Immature natural killer cell (primary cell): ENCODE results near the gene FZD7. TPM values are rescaled to one million over a fixed set of nuclear protein-coding genes. Genes with fewer than 3 reads are reported as not detected.

ENCODE experiments used
- DNase-seq, 3 donors: peaks; one replicate each; pipeline ENCODE4 v3.0.0; 2022; ENCODE audit warnings: mixed read lengths in 1 of 3
- H3K27ac Mint-ChIP-seq, 6 donors: one replicate each; pipeline ENCODE4 v1.8.0; 2020; ENCODE audit warnings: mixed read lengths in 6 of 6, mild to moderate bottlenecking in 5 of 6, inconsistent platforms in 4 of 6, moderate library complexity in 3 of 6
- H3K27me3 Mint-ChIP-seq, 3 donors: one replicate each; pipeline ENCODE4 v1.8.0; 2020 to 2021; ENCODE audit warnings: low read depth in 3 of 3, mild to moderate bottlenecking in 3 of 3, mixed read lengths in 3 of 3, moderate library complexity in 3 of 3, inconsistent platforms in 1 of 3
- H3K36me3 Mint-ChIP-seq, 3 donors: one replicate each; pipeline ENCODE4 v1.8.0; 2020; ENCODE audit warnings: mixed read lengths in 3 of 3, inconsistent platforms in 2 of 3, mild to moderate bottlenecking in 2 of 3
- H3K4me1 Mint-ChIP-seq, 2 donors: one replicate each; pipeline ENCODE4 v1.8.0; 2020; ENCODE audit warnings: inconsistent platforms in 2 of 2, mild to moderate bottlenecking in 2 of 2, mixed read lengths in 2 of 2, moderate library complexity in 1 of 2
- H3K4me3 Mint-ChIP-seq, 5 donors: one replicate each; pipeline ENCODE4 v1.8.0; 2020; ENCODE audit warnings: mild to moderate bottlenecking in 5 of 5, mixed read lengths in 5 of 5, inconsistent platforms in 3 of 5, moderate library complexity in 3 of 5
- H3K9me3 Mint-ChIP-seq, 6 donors: one replicate each; pipeline ENCODE4 v1.8.0; 2020; ENCODE audit warnings: mild to moderate bottlenecking in 6 of 6, mixed read lengths in 6 of 6, inconsistent platforms in 4 of 6, moderate library complexity in 3 of 6
- polyA plus RNA-seq, 3 donors: library from polyadenylated mRNA; unstranded; fragments of 300-500 nt; fragmentation: Illumina TruSeq; gene quantifications; one replicate each; pipeline ENCODE4 v1.2.3, GENCODE V29; 2021

Gene FZD7
- polyA plus RNA-seq, 3 donors from 2014 or later: 0.31 TPM; not detected in 2

- Mint-ChIP-seq H3K4me1 (no peaks in the 10 kb centered on the region), H3K36me3 (no peaks in the 10 kb centered on the region), H3K4me3 (no peak overlapping the region), H3K27me3 (peaks cover 7 to 13% (median 13%) of the 10 kb centered on the region in 3 donors), H3K27ac (no peak overlapping the region), H3K9me3 (peaks cover 0 to 3% (median 0%) of the 10 kb centered on the region in 6 donors)
- no peak for DNase-seq
Measured at GRCh38 chr2:202051499-202052161, 18.0 kb downstream of the FZD7 start.

DNA sequence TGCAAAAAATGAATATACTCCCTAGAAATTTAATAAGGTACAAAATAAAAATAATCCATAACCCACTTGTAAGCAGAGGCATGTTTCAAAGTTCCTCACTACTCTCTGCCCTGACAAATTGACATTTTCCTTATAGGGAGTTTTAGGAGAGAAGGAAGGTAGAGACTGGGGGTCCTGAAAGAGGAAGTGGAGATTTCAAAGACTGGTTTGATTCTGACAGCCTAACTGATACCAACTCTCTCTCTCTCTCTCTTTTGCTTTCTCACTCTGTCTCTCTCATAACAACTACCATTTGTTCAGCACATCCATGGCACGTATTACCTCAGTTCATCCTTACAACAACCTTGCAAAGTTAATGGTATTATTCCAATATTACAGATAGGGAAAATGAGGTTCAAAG lies 18.6 kb downstream of the FZD7 start:
- H3K36me3 Mint-ChIP-seq: no peaks in the 10 kb centered on the region

GRCh38 chr2:202054679-202055078 lies 21.0 kb downstream of the FZD7 start:
- no peaks in the 10 kb centered on the region for H3K4me1 Mint-ChIP-seq
- H3K27ac Mint-ChIP-seq: no peak overlapping the region
- H3K9me3 Mint-ChIP-seq: no peaks in the 10 kb centered on the region
- no peak for DNase-seq
- H3K4me3 Mint-ChIP-seq: no peak overlapping the region
- H3K36me3 Mint-ChIP-seq: no peaks in the 10 kb centered on the region
- H3K27me3 Mint-ChIP-seq: peaks cover 4 to 19% (median 9%) of the 10 kb centered on the region in 3 donors

More for the DNA sequence above, 18.6 kb downstream of the FZD7 start:
- Mint-ChIP-seq H3K9me3 (peaks cover 0 to 3% (median 0%) of the 10 kb centered on the region in 6 donors), H3K4me1 (no peaks in the 10 kb centered on the region), H3K4me3 (no peak overlapping the region), H3K27me3 (peaks cover 7 to 13% (median 11%) of the 10 kb centered on the region in 3 donors), H3K27ac (no peak overlapping the region)
- no peak for DNase-seq

GRCh38 chr2:202056611-202057010 lies 23.0 kb downstream of the FZD7 start:
- Mint-ChIP-seq H3K9me3 (no peaks in the 10 kb centered on the region), H3K36me3 (no peaks in the 10 kb centered on the region), H3K27ac (no peak overlapping the region), H3K27me3 (peaks cover 5 to 17% (median 8%) of the 10 kb centered on the region in 3 donors), H3K4me1 (no peaks in the 10 kb centered on the region), H3K4me3 (no peak overlapping the region)
- DNase-seq: no peak

GRCh38 chr2:202060218-202060617 lies 26.6 kb downstream of the FZD7 start:
- Mint-ChIP-seq H3K27me3 (peaks cover 2 to 16% (median 2%) of the 10 kb centered on the region in 3 donors), H3K9me3 (no peaks in the 10 kb centered on the region), H3K36me3 (no peaks in the 10 kb centered on the region), H3K27ac (no peak overlapping the region), H3K4me3 (no peak overlapping the region), H3K4me1 (no peaks in the 10 kb centered on the region)
- DNase-seq: no peak

- DNase-seq: no peak
- Mint-ChIP-seq H3K4me1 (no peaks in the 10 kb centered on the region), H3K9me3 (no peaks in the 10 kb centered on the region), H3K27me3 (peaks cover 0 to 16% (median 2%) of the 10 kb centered on the region in 3 donors), H3K36me3 (no peaks in the 10 kb centered on the region), H3K4me3 (no peak overlapping the region), H3K27ac (no peak overlapping the region)
Measured at GRCh38 chr2:202061695-202062094, 28.0 kb downstream of the FZD7 start.

DNA sequence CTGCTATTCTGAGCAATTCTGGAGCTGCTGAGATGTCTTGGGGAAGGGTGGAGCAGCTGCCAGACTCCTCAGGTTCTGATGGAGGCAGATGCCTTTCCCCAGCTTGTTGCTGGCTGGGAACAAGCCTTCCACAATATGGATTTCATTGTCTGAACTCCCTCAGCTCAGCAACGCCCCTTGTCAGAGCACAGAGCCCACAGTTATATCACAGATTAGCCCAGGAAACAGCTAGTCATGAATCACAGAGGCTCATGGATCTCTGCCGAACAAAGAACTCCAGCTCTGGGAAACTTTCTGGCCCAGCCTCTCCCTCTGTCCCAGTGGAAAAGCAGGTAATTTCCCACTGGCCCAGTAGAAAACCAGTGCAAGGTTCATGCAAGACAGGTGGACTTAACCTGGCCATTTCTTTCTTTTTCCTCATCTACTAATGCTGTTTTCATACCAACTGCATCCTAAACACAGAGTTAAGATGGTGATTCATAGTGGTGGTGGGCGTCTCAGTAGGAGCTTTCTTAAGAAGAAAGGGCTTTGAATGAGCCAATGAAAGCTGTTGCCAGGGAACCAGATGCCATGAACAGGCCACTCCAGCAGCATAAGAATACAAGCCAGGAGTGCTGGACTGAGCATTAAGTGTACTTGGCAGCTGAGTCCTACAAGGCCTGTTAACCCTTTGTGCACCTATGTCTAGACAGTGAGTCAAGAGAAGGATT lies 30.7 kb downstream of the FZD7 start:
- H3K36me3 Mint-ChIP-seq: no peaks in the 10 kb centered on the region
- DNase-seq: no peak
- no peaks in the 10 kb centered on the region for H3K4me1 Mint-ChIP-seq
- H3K27ac Mint-ChIP-seq: no peak overlapping the region
- no peak overlapping the region for H3K4me3 Mint-ChIP-seq
- peaks cover 0 to 21% (median 2%) of the 10 kb centered on the region in 3 donors for H3K27me3 Mint-ChIP-seq
- no peaks in the 10 kb centered on the region for H3K9me3 Mint-ChIP-seq

GRCh38 chr2:202064881-202065230 lies 31.2 kb downstream of the FZD7 start:
- no peak for DNase-seq
- no peaks in the 10 kb centered on the region for H3K9me3 Mint-ChIP-seq
- H3K36me3 Mint-ChIP-seq: no peaks in the 10 kb centered on the region
- no peak overlapping the region for H3K4me3 Mint-ChIP-seq
- no peak overlapping the region for H3K27ac Mint-ChIP-seq
- H3K27me3 Mint-ChIP-seq: peaks cover 0 to 16% (median 2%) of the 10 kb centered on the region in 3 donors
- no peaks in the 10 kb centered on the region for H3K4me1 Mint-ChIP-seq

DNA sequence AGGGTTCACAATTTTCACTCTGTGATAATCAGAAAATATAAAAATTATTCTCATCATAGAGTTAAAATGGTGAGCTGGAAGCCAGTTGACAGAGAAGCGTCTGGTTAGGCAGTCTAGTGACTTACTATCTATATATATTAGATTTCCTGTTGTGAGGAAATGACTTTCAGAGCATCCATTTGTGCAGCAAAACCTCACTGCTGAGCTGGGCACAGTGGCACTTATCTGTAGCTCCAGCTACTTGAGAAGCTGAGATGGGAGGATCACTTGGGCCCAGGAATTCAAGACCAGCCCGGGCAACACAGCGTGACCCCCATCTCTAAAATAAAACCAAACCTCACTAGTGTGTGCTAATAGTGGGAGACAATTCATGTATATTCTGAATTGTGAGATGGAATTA lies 32.2 kb downstream of the FZD7 start:
- DNase-seq: no peak
- Mint-ChIP-seq H3K9me3 (no peaks in the 10 kb centered on the region), H3K27me3 (peaks cover 0 to 15% (median 2%) of the 10 kb centered on the region in 3 donors), H3K4me1 (no peaks in the 10 kb centered on the region), H3K36me3 (no peaks in the 10 kb centered on the region), H3K4me3 (no peak overlapping the region), H3K27ac (no peak overlapping the region)

DNA sequence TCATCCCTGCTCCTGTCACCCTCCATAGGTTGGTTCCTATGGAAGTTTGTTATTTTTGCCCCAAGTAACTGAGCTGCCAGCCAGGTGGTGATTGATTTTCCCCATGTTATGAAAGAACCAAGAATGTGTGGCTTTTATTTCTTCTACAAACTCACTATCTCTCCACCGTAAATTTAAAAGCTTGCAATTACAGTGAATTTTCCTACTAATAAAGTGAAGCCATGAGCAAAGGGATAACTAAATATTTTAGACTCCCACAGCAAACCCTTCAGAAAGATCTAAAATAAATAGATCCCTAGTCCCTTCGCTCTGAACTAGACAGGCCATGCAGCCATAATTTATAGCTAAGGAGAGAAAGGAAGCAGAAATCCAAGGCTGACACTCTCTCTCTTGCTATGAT lies 33.2 kb downstream of the FZD7 start:
- no peaks in the 10 kb centered on the region for H3K36me3 Mint-ChIP-seq
- no peaks in the 10 kb centered on the region for H3K4me1 Mint-ChIP-seq
- DNase-seq: no peak
- H3K27ac Mint-ChIP-seq: no peak overlapping the region
- no peak overlapping the region for H3K4me3 Mint-ChIP-seq
- peaks cover 0 to 15% (median 0%) of the 10 kb centered on the region in 3 donors for H3K27me3 Mint-ChIP-seq
- H3K9me3 Mint-ChIP-seq: no peaks in the 10 kb centered on the region

GRCh38 chr2:202067589-202067988 lies 33.9 kb downstream of the FZD7 start:
- Mint-ChIP-seq H3K27me3 (peaks cover 0 to 14% (median 0%) of the 10 kb centered on the region in 3 donors), H3K4me1 (no peaks in the 10 kb centered on the region), H3K36me3 (no peaks in the 10 kb centered on the region), H3K9me3 (no peaks in the 10 kb centered on the region), H3K27ac (no peak overlapping the region), H3K4me3 (no peak overlapping the region)
- DNase-seq: no peak

- no peak for DNase-seq
- no peak overlapping the region for H3K4me3 Mint-ChIP-seq
- no peaks in the 10 kb centered on the region for H3K36me3 Mint-ChIP-seq
- no peaks in the 10 kb centered on the region for H3K4me1 Mint-ChIP-seq
- H3K9me3 Mint-ChIP-seq: no peaks in the 10 kb centered on the region
- peaks cover 0 to 14% (median 0%) of the 10 kb centered on the region in 3 donors for H3K27me3 Mint-ChIP-seq
- H3K27ac Mint-ChIP-seq: no peak overlapping the region
Measured at GRCh38 chr2:202069170-202070067, 35.8 kb downstream of the FZD7 start.

DNA sequence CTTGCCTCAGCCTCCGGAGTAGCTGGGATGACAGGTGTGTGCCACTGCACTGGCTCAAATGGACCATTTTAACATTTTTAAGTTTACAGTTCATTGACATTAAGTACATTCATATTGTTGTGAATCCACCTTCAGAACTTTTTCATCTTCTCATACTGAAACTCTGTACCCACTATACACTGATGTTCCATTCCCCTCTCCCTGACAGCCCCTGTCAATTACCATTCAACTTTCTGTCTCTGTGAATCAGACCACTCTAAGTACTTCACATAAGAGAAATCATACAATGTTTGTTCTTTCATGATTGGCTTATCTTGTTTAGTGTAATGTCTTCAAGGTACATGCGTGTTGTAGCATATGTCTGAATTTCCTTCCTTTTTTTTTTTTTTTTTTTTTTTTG lies 37.5 kb downstream of the FZD7 start:
- Mint-ChIP-seq H3K36me3 (no peaks in the 10 kb centered on the region), H3K4me1 (no peaks in the 10 kb centered on the region), H3K4me3 (no peak overlapping the region), H3K27ac (no peak overlapping the region), H3K9me3 (no peaks in the 10 kb centered on the region), H3K27me3 (peaks cover 0 to 13% (median 0%) of the 10 kb centered on the region in 3 donors)
- no peak for DNase-seq

DNA sequence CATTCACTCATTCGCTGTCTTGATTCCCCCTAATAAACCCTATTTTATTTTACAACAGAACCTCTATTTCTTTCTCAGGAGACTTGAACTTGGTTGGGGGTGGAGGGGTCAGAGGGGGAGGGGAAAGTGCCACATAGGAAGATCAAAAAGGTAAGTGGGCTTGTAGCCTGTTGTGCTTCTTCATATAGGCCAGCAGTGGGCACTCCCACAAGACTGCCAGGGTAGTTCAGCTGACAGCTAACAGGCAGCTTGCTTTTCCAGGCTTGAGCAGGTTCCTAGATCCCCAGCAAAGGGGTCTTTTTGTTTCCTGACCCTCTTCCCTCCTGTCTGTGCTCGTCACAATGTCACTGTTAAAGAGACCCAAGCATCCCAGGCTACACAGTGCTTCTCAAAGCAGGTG lies 38.6 kb downstream of the FZD7 start:
- H3K36me3 Mint-ChIP-seq: no peaks in the 10 kb centered on the region
- no peak overlapping the region for H3K27ac Mint-ChIP-seq
- no peak for DNase-seq
- H3K9me3 Mint-ChIP-seq: no peaks in the 10 kb centered on the region
- H3K27me3 Mint-ChIP-seq: peaks cover 0 to 13% (median 0%) of the 10 kb centered on the region in 3 donors
- no peak overlapping the region for H3K4me3 Mint-ChIP-seq
- no peaks in the 10 kb centered on the region for H3K4me1 Mint-ChIP-seq
